Measurements from ENCODE around the gene TSNAX.
"Not testable (repeated sequence)": the region's sequence is repeated elsewhere in the genome, so short reads cannot be mapped to it uniquely, and the experiment has no call there.

Gene TSNAX

GRCh38 chr1:231566496-231566895 lies 38.0 kb downstream of the TSNAX start:
- Histone ChIP-seq H3K9ac (ENCODE audit: low read length) (no peak overlapping the region), H3K4me3 (ENCODE audit: low read depth in 1 of 2, low read length in 2 of 2) (no peak overlapping the region), H3K27me3 (ENCODE audit: control insufficient read depth in 1 of 2, insufficient read depth in 2 of 2, low read length in 2 of 2) (no peaks in the 10 kb centered on the region), H3K36me3 (ENCODE audit: insufficient read depth, low read length) (peaks cover 9% of the 10 kb centered on the region), H3K27ac (ENCODE audit: low read depth, low read length) (no peak overlapping the region), H3K9me3 (ENCODE audit: low read length) (no peaks in the 10 kb centered on the region), H3K4me1 (ENCODE audit: insufficient read depth, low read length) (peaks cover 11% of the 10 kb centered on the region)

- not testable (repeated sequence) for H3K4me3 ChIP-seq (ENCODE audit: low read depth in 1 of 2, low read length in 2 of 2); H3K4me1 ChIP-seq (ENCODE audit: insufficient read depth, low read length); H3K9me3 ChIP-seq (ENCODE audit: low read length)
Observed at GRCh38 chr1:231570262-231570661, 41.8 kb downstream of the TSNAX start.

GRCh38 chr1:231571904-231572303 lies 43.4 kb downstream of the TSNAX start:
- Histone ChIP-seq H3K36me3 (ENCODE audit: insufficient read depth, low read length) (no peaks in the 10 kb centered on the region), H3K27me3 (ENCODE audit: control insufficient read depth in 1 of 2, insufficient read depth in 2 of 2, low read length in 2 of 2) (no peaks in the 10 kb centered on the region), H3K4me3 (ENCODE audit: low read depth in 1 of 2, low read length in 2 of 2) (no peak overlapping the region), H3K9me3 (ENCODE audit: low read length) (no peaks in the 10 kb centered on the region), H3K27ac (ENCODE audit: low read depth, low read length) (no peak overlapping the region), H3K4me1 (ENCODE audit: insufficient read depth, low read length) (no peaks in the 10 kb centered on the region), H3K9ac (ENCODE audit: low read length) (no peak overlapping the region)

More at GRCh38 chr1:231570262-231570661, 41.8 kb downstream of the TSNAX start:
- H3K9ac ChIP-seq (ENCODE audit: low read length); H3K36me3 ChIP-seq (ENCODE audit: insufficient read depth, low read length); H3K27ac ChIP-seq (ENCODE audit: low read depth, low read length); H3K27me3 ChIP-seq (ENCODE audit: control insufficient read depth in 1 of 2, insufficient read depth in 2 of 2, low read length in 2 of 2): not testable (repeated sequence)

- no peaks in the 10 kb centered on the region for H3K9me3 ChIP-seq (ENCODE audit: low read length)
Observed at GRCh38 chr1:231575472-231575871, 47.0 kb downstream of the TSNAX start.

GRCh38 chr1:231576804-231577718 lies 48.6 kb downstream of the TSNAX start:
- no peaks in the 10 kb centered on the region for H3K27me3 ChIP-seq (ENCODE audit: control insufficient read depth in 1 of 2, insufficient read depth in 2 of 2, low read length in 2 of 2)
- no peak overlapping the region for H3K9ac ChIP-seq (ENCODE audit: low read length)

More at GRCh38 chr1:231575472-231575871, 47.0 kb downstream of the TSNAX start:
- no peak overlapping the region for H3K27ac ChIP-seq (ENCODE audit: low read depth, low read length)
- no peak overlapping the region for H3K4me3 ChIP-seq (ENCODE audit: low read depth in 1 of 2, low read length in 2 of 2)
- no peak overlapping the region for H3K9ac ChIP-seq (ENCODE audit: low read length)
- no peaks in the 10 kb centered on the region for H3K4me1 ChIP-seq (ENCODE audit: insufficient read depth, low read length)
- no peaks in the 10 kb centered on the region for H3K36me3 ChIP-seq (ENCODE audit: insufficient read depth, low read length)
- H3K27me3 ChIP-seq (ENCODE audit: control insufficient read depth in 1 of 2, insufficient read depth in 2 of 2, low read length in 2 of 2): no peaks in the 10 kb centered on the region

GRCh38 chr1:231580874-231581273 lies 52.4 kb downstream of the TSNAX start:
- Histone ChIP-seq H3K4me3 (ENCODE audit: low read depth in 1 of 2, low read length in 2 of 2) (no peak overlapping the region), H3K36me3 (ENCODE audit: insufficient read depth, low read length) (no peaks in the 10 kb centered on the region), H3K27me3 (ENCODE audit: control insufficient read depth in 1 of 2, insufficient read depth in 2 of 2, low read length in 2 of 2) (no peaks in the 10 kb centered on the region), H3K4me1 (ENCODE audit: insufficient read depth, low read length) (no peaks in the 10 kb centered on the region), H3K9me3 (ENCODE audit: low read length) (no peaks in the 10 kb centered on the region), H3K27ac (ENCODE audit: low read depth, low read length) (no peak overlapping the region), H3K9ac (ENCODE audit: low read length) (no peak overlapping the region)

More at GRCh38 chr1:231576804-231577718, 48.6 kb downstream of the TSNAX start:
- Histone ChIP-seq H3K36me3 (ENCODE audit: insufficient read depth, low read length) (no peaks in the 10 kb centered on the region), H3K9me3 (ENCODE audit: low read length) (no peaks in the 10 kb centered on the region), H3K4me3 (ENCODE audit: low read depth in 1 of 2, low read length in 2 of 2) (no peak overlapping the region), H3K27ac (ENCODE audit: low read depth, low read length) (no peak overlapping the region), H3K4me1 (ENCODE audit: insufficient read depth, low read length) (no peaks in the 10 kb centered on the region)

- H3K4me3 ChIP-seq (ENCODE audit: low read depth in 1 of 2, low read length in 2 of 2): no peak overlapping the region
- H3K36me3 ChIP-seq (ENCODE audit: insufficient read depth, low read length): no peaks in the 10 kb centered on the region
- H3K9ac ChIP-seq (ENCODE audit: low read length): no peak overlapping the region
- no peaks in the 10 kb centered on the region for H3K27me3 ChIP-seq (ENCODE audit: control insufficient read depth in 1 of 2, insufficient read depth in 2 of 2, low read length in 2 of 2)
- H3K4me1 ChIP-seq (ENCODE audit: insufficient read depth, low read length): no peaks in the 10 kb centered on the region
- H3K9me3 ChIP-seq (ENCODE audit: low read length): no peaks in the 10 kb centered on the region
- H3K27ac ChIP-seq (ENCODE audit: low read depth, low read length): no peak overlapping the region
Observed at GRCh38 chr1:231581859-231582258, 53.4 kb downstream of the TSNAX start.

DNA sequence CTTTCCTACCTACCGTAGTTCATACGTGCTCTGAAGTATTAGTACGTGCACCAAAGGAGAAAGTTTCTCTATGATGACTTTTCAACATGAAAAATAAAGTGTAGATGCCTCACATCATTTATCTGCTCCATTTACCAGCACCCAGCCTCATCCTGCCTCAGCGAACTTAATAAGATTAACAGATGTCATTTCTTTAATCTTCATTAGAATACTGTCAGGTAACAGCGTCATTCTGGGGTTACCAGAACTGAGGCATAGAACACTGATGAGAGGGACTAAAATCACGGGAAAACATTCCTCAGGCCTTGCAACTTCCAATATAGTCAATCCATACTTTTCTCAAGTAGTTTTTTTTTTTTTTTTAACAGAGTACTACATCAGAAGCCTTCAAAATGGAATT lies 54.9 kb downstream of the TSNAX start:
- H3K4me1 ChIP-seq (ENCODE audit: insufficient read depth, low read length): no peaks in the 10 kb centered on the region
- H3K36me3 ChIP-seq (ENCODE audit: insufficient read depth, low read length): no peaks in the 10 kb centered on the region
- H3K4me3 ChIP-seq (ENCODE audit: low read depth in 1 of 2, low read length in 2 of 2): no peak overlapping the region
- no peak overlapping the region for H3K9ac ChIP-seq (ENCODE audit: low read length)
- no peaks in the 10 kb centered on the region for H3K27me3 ChIP-seq (ENCODE audit: control insufficient read depth in 1 of 2, insufficient read depth in 2 of 2, low read length in 2 of 2)
- H3K27ac ChIP-seq (ENCODE audit: low read depth, low read length): no peak overlapping the region
- no peaks in the 10 kb centered on the region for H3K9me3 ChIP-seq (ENCODE audit: low read length)

DNA sequence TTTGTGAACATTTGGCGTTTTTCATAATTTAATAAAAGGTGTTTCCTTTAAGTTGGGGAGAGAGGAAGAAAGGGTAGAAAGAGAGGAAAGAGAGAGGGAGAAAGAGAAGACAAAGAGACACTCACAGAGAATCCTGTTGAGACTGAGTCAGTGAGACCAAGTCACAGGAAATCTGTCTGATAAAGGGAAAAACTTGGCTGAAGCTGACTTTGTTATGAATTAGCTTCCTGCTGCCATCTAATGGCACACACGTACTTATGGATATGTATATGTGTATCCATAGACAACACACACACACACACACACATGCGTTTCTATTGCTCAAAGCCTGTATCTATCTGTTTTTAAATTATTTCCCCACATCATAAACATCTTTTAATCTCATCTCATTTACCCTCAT lies 55.6 kb downstream of the TSNAX start:
- no peak overlapping the region for H3K9ac ChIP-seq (ENCODE audit: low read length)
- no peak overlapping the region for H3K27ac ChIP-seq (ENCODE audit: low read depth, low read length)
- no peaks in the 10 kb centered on the region for H3K9me3 ChIP-seq (ENCODE audit: low read length)
- no peaks in the 10 kb centered on the region for H3K36me3 ChIP-seq (ENCODE audit: insufficient read depth, low read length)
- no peak overlapping the region for H3K4me3 ChIP-seq (ENCODE audit: low read depth in 1 of 2, low read length in 2 of 2)
- H3K4me1 ChIP-seq (ENCODE audit: insufficient read depth, low read length): no peaks in the 10 kb centered on the region
- no peaks in the 10 kb centered on the region for H3K27me3 ChIP-seq (ENCODE audit: control insufficient read depth in 1 of 2, insufficient read depth in 2 of 2, low read length in 2 of 2)

- no peaks in the 10 kb centered on the region for H3K4me1 ChIP-seq (ENCODE audit: insufficient read depth, low read length)
- no peak overlapping the region for H3K4me3 ChIP-seq (ENCODE audit: low read depth in 1 of 2, low read length in 2 of 2)
- H3K27ac ChIP-seq (ENCODE audit: low read depth, low read length): no peak overlapping the region
- no peaks in the 10 kb centered on the region for H3K27me3 ChIP-seq (ENCODE audit: control insufficient read depth in 1 of 2, insufficient read depth in 2 of 2, low read length in 2 of 2)
- no peaks in the 10 kb centered on the region for H3K9me3 ChIP-seq (ENCODE audit: low read length)
- no peak overlapping the region for H3K9ac ChIP-seq (ENCODE audit: low read length)
- no peaks in the 10 kb centered on the region for H3K36me3 ChIP-seq (ENCODE audit: insufficient read depth, low read length)
Observed at GRCh38 chr1:231584921-231585320, 56.5 kb downstream of the TSNAX start.

GRCh38 chr1:231590453-231591198 lies 62.2 kb downstream of the TSNAX start:
- no peak overlapping the region for H3K27ac ChIP-seq (ENCODE audit: low read depth, low read length)
- no peak overlapping the region for H3K4me3 ChIP-seq (ENCODE audit: low read depth in 1 of 2, low read length in 2 of 2)
- no peak overlapping the region for H3K9ac ChIP-seq (ENCODE audit: low read length)
- H3K4me1 ChIP-seq (ENCODE audit: insufficient read depth, low read length): peaks cover 10% of the 10 kb centered on the region
- H3K36me3 ChIP-seq (ENCODE audit: insufficient read depth, low read length): no peaks in the 10 kb centered on the region
- no peaks in the 10 kb centered on the region for H3K27me3 ChIP-seq (ENCODE audit: control insufficient read depth in 1 of 2, insufficient read depth in 2 of 2, low read length in 2 of 2)
- H3K9me3 ChIP-seq (ENCODE audit: low read length): no peaks in the 10 kb centered on the region
